Occipital lobe (tissue), 3 donors: ENCODE results near the gene ZSCAN26. TPM values are rescaled to one million over a fixed set of nuclear protein-coding genes. Genes with fewer than 3 reads are reported as not detected.
"Not testable (repeated sequence)": the region's sequence is repeated elsewhere in the genome, so short reads cannot be mapped to it uniquely, and the experiment has no call there.

Experiments
- DNase-seq: peaks from one replicate; lab custom pipeline; 2025; lab: John Stamatoyannopoulos, UW
- small RNA-seq: library from RNA; depleted of rRNA; stranded (forward); fragments of <200 nt; gene quantifications from one replicate; pipeline ENCODE3, GENCODE V24; 2014
- total RNA-seq: library from RNA; depleted of rRNA; stranded (reverse); fragments of >200 nt; gene quantifications from one replicate; pipeline ENCODE4 v1.2.3, GENCODE V29; 2014

ZSCAN26 gene
- total RNA-seq, 1 donor from 2014 or later = 40.7 TPM

DNA sequence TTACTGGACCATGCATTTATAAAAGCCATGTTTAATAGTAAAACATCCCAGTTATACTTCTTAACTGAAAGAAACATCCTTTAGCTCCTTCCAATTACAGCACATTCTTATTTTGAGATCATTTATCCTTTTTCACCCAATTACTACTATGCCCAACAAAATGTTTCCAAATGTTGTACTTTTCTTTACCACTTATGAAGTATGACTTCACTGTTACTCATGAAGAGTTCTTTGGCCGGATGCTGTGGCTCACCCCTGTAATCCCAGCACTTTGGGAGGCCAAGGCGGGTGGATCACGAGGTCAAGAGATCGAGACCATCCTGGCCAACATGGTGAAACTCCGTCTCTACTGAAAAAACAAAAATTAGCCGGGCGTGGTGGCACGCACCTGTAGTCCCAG is 50.9 kb downstream of the ZSCAN26 start:
- DNase-seq = not testable (repeated sequence)

DNA sequence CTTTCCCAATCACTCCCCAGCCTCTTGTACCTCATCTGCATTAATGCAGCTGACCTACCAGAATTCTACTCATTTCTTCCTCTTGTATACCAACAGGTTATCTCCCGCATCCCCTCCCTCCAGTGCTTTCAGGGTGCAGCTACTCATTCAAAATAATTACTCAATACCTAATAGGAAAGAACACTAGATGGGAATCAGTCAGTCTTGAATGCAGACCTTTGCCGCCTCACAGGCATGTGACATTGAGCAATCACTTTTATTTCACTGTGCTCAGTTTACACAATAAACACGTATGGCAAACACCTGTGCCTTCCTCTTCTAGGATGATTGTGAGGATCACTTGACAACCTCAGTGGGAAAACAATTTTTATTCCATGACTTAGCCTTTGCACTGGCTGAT is 55.7 kb downstream of the ZSCAN26 start:
- DNase-seq = no peak

DNA sequence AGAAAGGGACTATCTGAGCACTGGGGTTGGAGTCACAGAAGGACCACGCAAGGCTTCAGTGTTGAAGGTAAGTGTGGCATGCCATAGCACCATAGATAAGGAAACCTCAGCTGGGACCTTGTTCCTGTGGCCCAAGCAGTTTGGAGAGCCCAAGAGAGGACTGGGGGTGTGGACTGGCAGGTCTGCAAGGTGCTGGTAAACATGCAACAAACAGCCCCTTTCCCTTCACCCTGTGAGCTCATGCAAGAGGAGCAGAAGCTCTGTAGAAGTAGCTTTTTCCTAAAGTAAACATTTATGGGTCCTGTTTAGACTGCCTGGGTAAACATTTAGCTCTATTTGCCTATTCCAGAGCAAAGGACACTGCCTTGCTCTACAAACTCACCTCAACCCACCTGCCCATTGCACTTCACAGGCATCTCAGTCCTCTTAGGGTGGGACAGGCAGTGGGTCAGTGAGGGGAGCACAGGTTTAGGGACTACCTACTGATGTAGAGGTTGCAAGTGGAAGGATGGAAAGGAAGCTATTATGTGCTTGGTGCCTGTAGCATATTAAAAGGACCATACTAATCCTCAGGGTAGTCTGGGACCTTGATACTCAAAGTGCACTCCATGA is 57.0 kb downstream of the ZSCAN26 start:
- no peak for DNase-seq

DNA sequence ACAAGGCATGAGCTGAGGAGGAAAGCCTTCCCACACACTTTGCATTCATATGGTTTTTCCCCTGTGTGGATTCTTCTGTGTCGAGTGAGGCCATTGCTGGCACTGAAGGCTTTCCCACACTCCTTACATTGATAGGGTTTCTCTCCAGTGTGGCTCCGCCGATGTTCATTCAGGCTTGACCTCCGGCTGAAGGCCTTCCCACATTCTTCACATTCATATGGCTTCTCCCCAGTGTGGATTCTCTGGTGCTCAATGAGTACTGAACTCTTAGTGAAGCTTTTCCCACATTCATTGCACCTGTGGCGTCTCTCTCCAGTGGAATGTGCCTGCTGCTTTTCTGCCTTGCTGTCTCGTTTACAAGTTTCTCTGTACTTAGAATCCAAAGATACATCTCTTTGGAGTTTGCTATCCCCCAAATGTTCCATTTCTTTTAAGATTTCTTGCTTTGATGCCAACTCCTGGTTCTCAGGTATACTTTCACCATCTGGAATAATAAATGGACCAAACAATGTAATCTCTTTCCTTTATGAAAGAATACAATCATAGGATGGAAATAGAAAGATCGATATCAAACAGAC is 59.5 kb downstream of the ZSCAN26 start:
- no peak for DNase-seq

Small RNA genes lying within 50 kb of the gene (small RNA-seq; reads per million reads assigned to genes)
- not detected for gene AL021997.1
- gene AL021997.2 = not detected

Other genes starting within 250 kb of the ZSCAN26 start
- gene ZNF165, start 186.6 kb upstream of the ZSCAN26 start, total RNA-seq = 0.62 TPM
- gene ZSCAN16, start 142.5 kb upstream of the ZSCAN26 start, total RNA-seq = 14.7 TPM
- gene ZKSCAN8, start 125.3 kb upstream of the ZSCAN26 start, total RNA-seq = 28.2 TPM
- gene ZSCAN9, start 41.9 kb upstream of the ZSCAN26 start, total RNA-seq = 38.4 TPM
- 10.3 TPM for gene ZKSCAN4, start 14.9 kb upstream of the ZSCAN26 start, total RNA-seq
- gene NKAPL, start 7.8 kb upstream of the ZSCAN26 start, total RNA-seq = 4.1 TPM
- gene PGBD1, start 14.4 kb downstream of the ZSCAN26 start, total RNA-seq = 17.0 TPM
- gene ZSCAN31, start 69.0 kb downstream of the ZSCAN26 start, total RNA-seq = 16.5 TPM
- 8.6 TPM for gene ZKSCAN3, start 82.8 kb downstream of the ZSCAN26 start, total RNA-seq
- 19.0 TPM for gene ZSCAN12, start 132.6 kb downstream of the ZSCAN26 start, total RNA-seq
- 16.2 TPM for gene ZSCAN23, start 176.3 kb downstream of the ZSCAN26 start, total RNA-seq
- gene GPX6, start 248.7 kb downstream of the ZSCAN26 start, total RNA-seq = not detected